GM15510 (cell line): Measurements from ENCODE around the gene XRCC3.

ENCODE experiments used
- POLR2A ChIP-seq: IDR thresholded peaks from 3 replicates; pipeline ENCODE4 v1.6.1; 2011; ENCODE audit warnings: borderline replicate concordance; ENCODE audit not compliant: insufficient read length; ENCODE audit errors: extremely low read depth

The XRCC3 gene

GRCh38 chr14:103732868-103733620 lies 17.8 kb upstream of the XRCC3 start:
- TF ChIP-seq POLR2A: no peak

- no peak for TF ChIP-seq POLR2A
These were observed 16.9 kb upstream of the XRCC3 start for GRCh38 chr14:103731916-103732867.

GRCh38 chr14:103731481-103731880 lies 16.2 kb upstream of the XRCC3 start:
- no peak for TF ChIP-seq POLR2A

GRCh38 chr14:103730490-103731035 lies 15.3 kb upstream of the XRCC3 start:
- no peak for TF ChIP-seq POLR2A

- no peak for TF ChIP-seq POLR2A
These were observed 14.5 kb upstream of the XRCC3 start for GRCh38 chr14:103729496-103730448.

GRCh38 chr14:103728721-103729120 lies 13.5 kb upstream of the XRCC3 start:
- TF ChIP-seq POLR2A: no peak

GRCh38 chr14:103728141-103728540 lies 12.9 kb upstream of the XRCC3 start:
- no peak for TF ChIP-seq POLR2A

- TF ChIP-seq POLR2A: no peak
These were observed 12.2 kb upstream of the XRCC3 start for GRCh38 chr14:103727313-103727980.

- no peak for TF ChIP-seq POLR2A
These were observed 11.2 kb upstream of the XRCC3 start for GRCh38 chr14:103726474-103726873.

GRCh38 chr14:103725739-103726395 lies 10.6 kb upstream of the XRCC3 start:
- TF ChIP-seq POLR2A: no peak

GRCh38 chr14:103725001-103725682 lies 9.9 kb upstream of the XRCC3 start:
- TF ChIP-seq POLR2A: no peak

- TF ChIP-seq POLR2A: no peak
These were observed 8.9 kb upstream of the XRCC3 start for GRCh38 chr14:103724116-103724515.

- no peak for TF ChIP-seq POLR2A
These were observed 8.5 kb upstream of the XRCC3 start for GRCh38 chr14:103723748-103724081.
